ENCODE results near the gene TMEM97.

The TMEM97 gene

DNA sequence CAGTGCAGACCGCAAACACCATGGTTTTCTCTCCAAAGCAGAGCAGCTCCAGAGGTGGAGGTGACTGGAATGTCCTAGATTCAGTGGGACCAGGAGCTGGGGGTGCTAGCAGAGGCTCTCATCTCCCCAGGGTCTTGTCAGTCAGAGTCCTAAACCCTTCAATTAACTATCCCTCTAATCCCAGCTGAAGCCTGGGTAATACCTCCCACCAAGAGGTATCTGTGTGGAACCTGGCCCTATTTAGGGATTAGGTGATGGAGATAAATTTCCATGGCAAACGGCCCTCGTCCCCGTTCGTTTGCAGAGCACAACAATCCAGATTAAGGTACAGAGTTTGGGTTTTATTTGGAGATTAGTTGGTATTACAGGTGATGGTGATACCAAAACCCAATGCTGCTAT lies 44.2 kb downstream of the TMEM97 start:
- H3K9me2 ChIP-seq (ENCODE audit: low read depth, low read length) = no peaks in the 10 kb centered on the region
- no peaks in the 10 kb centered on the region for H3K27me3 ChIP-seq (ENCODE audit: insufficient read depth, low read length)
- no peak overlapping the region for H3K27ac ChIP-seq (ENCODE audit: low read depth, low read length, poor library complexity, severe bottlenecking)
- H3K9me3 ChIP-seq (ENCODE audit: low read length) = no peaks in the 10 kb centered on the region
- H3K9ac ChIP-seq (ENCODE audit: low read length) = no peak overlapping the region
- H3K4me2 ChIP-seq (ENCODE audit: low read length) = no peak overlapping the region
- no peak overlapping the region for H2AFZ ChIP-seq (ENCODE audit: low read length)
- peaks cover 41% of the 10 kb centered on the region for H3K36me3 ChIP-seq (ENCODE audit: insufficient read depth, low read length)
- no peaks in the 10 kb centered on the region for H3F3A ChIP-seq (ENCODE audit: insufficient read depth, low read length)
- no peak overlapping the region for H3K4me3 ChIP-seq (ENCODE audit: low read depth, low read length, poor library complexity, severe bottlenecking)
- H3K79me2 ChIP-seq (ENCODE audit: insufficient read depth, low read length) = peaks cover 2% of the 10 kb centered on the region; the same call in 1 of the 2 replicates
- H3K4me1 ChIP-seq (ENCODE audit: insufficient read depth, low read length, severe bottlenecking) = peaks cover 6% of the 10 kb centered on the region
- H4K20me1 ChIP-seq (ENCODE audit: insufficient read depth, low read length) = no peaks in the 10 kb centered on the region
- no peak for TF ChIP-seq EZH2 (IDR thresholded peaks at IDR 0.05; ENCODE audit: borderline replicate concordance, low read length)
- TF ChIP-seq, protein P1, sequence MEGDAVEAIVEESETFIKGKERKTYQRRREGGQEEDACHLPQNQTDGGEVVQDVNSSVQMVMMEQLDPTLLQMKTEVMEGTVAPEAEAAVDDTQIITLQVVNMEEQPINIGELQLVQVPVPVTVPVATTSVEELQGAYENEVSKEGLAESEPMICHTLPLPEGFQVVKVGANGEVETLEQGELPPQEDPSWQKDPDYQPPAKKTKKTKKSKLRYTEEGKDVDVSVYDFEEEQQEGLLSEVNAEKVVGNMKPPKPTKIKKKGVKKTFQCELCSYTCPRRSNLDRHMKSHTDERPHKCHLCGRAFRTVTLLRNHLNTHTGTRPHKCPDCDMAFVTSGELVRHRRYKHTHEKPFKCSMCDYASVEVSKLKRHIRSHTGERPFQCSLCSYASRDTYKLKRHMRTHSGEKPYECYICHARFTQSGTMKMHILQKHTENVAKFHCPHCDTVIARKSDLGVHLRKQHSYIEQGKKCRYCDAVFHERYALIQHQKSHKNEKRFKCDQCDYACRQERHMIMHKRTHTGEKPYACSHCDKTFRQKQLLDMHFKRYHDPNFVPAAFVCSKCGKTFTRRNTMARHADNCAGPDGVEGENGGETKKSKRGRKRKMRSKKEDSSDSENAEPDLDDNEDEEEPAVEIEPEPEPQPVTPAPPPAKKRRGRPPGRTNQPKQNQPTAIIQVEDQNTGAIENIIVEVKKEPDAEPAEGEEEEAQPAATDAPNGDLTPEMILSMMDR (IDR thresholded peaks at IDR 0.05; ENCODE audit: low read length) = no peak

DNA sequence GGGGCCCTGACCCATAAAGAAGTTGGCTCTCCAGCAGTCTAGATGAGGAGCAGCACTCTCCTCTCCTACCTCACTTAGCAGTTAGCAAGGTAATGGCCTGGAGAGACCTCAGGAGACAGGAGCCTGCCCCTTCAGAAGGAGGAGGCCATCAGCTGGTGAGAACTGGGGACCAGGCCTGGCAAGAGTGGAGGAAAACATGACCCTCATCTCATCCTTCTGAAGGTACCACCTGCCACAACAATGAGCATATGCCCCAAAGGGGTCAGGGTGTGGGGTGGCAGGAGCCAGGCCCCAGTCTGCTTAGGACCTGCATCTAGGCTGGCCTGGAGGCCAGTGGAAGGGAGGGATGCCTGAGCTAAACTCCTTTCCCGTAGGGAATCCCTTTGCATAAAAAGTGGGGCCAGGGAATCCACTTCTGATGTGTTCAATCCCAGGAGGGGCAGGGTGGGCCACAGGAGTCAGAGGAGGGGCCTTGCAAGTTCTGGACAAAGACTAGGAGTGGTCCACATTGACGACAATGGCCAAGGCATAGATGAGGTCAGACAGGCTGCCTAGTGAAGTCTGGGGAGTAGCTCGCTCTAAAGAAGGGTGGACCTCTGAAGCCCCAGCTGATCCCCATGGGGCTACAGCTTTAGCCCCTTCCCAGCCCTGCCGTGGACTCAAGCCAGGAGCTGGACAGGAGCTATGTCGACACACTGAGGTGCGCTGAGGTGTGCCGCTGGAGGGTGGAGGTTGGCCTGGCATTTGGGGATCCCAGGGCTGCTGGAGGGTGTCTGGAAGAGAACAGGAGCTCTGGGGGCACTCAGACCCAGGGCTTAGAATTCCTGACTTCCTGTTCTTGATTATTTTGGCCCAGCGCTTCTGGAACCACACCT lies 45.0 kb downstream of the TMEM97 start:
- H3K27ac ChIP-seq (ENCODE audit: low read depth, low read length, poor library complexity, severe bottlenecking) = no peak overlapping the region
- peaks cover 40% of the 10 kb centered on the region for H3K36me3 ChIP-seq (ENCODE audit: insufficient read depth, low read length)

DNA sequence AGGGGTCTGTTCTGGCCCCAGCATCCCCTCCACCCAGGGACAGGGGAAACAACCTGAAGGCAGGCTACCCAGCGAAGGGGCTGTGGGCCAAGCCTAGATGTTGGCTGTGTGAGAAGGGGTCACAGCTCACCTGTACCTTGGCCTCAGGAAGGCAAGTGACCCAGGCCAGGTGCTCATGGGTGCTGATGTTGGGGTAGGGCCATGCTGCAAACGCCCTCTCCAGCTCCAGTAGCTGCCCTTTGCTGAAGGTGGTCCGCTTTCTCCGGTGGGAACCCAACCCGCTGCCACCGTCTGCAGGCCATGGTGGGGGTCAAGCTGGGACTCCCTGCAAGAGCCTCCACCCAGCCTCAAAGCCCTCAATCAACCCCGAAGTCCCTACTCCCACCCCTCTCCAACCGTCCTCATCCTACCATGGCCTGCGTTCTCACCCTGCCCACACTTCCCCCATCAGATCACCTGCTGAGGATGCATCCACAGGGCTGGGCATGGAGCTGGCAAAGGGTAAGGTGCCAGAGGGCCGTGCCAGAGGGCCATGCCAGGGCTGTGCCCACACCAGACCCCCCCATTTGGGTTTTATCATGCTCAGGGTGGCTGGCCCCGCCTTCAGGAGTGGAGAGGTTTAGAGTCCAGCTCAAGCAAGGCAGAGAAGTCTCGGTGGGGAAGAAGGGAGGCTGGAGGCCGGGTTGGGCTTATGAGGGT lies 45.8 kb downstream of the TMEM97 start, which contains the start of gene SEBOX:
Gene SEBOX, minus strand, starts transcription at position 535 of the 699 bp plus-strand sequence. Its CDS starts 48 bp downstream, at position 487.
- H2AFZ ChIP-seq (ENCODE audit: low read length) = no peak within 1 kb of the TSS
- peaks cover 35% of the 10 kb centered on the region for H3K36me3 ChIP-seq (ENCODE audit: insufficient read depth, low read length)
- no peaks in the 10 kb centered on the region for H3K9me2 ChIP-seq (ENCODE audit: low read depth, low read length)
- H3K9me3 ChIP-seq (ENCODE audit: low read length) = no peaks in the 10 kb centered on the region
- no peak within 1 kb of the TSS for H3K4me2 ChIP-seq (ENCODE audit: low read length)
- H3K9ac ChIP-seq (ENCODE audit: low read length) = no peak within 1 kb of the TSS
- no peaks in the 10 kb centered on the region for H3F3A ChIP-seq (ENCODE audit: insufficient read depth, low read length)
- H4K20me1 ChIP-seq (ENCODE audit: insufficient read depth, low read length) = no peaks in the 10 kb centered on the region
- H3K27ac ChIP-seq (ENCODE audit: low read depth, low read length, poor library complexity, severe bottlenecking) = no peak within 1 kb of the TSS
- no peaks in the 10 kb centered on the region for H3K4me1 ChIP-seq (ENCODE audit: insufficient read depth, low read length, severe bottlenecking)
- no peak for TF ChIP-seq EZH2 (IDR thresholded peaks at IDR 0.05; ENCODE audit: borderline replicate concordance, low read length)
- TF ChIP-seq, protein P1 (IDR thresholded peaks at IDR 0.05; ENCODE audit: low read length) = no peak
- H3K79me2 ChIP-seq (ENCODE audit: insufficient read depth, low read length) = no peaks in the 10 kb centered on the region
- no peak within 1 kb of the TSS for H3K4me3 ChIP-seq (ENCODE audit: low read depth, low read length, poor library complexity, severe bottlenecking)
- no peaks in the 10 kb centered on the region for H3K27me3 ChIP-seq (ENCODE audit: insufficient read depth, low read length)

More for the DNA sequence above, 45.0 kb downstream of the TMEM97 start:
- H2AFZ ChIP-seq (ENCODE audit: low read length) = no peak overlapping the region
- H3K9me3 ChIP-seq (ENCODE audit: low read length) = no peaks in the 10 kb centered on the region
- no peaks in the 10 kb centered on the region for H3K79me2 ChIP-seq (ENCODE audit: insufficient read depth, low read length)
- no peaks in the 10 kb centered on the region for H3K4me1 ChIP-seq (ENCODE audit: insufficient read depth, low read length, severe bottlenecking)
- no peaks in the 10 kb centered on the region for H4K20me1 ChIP-seq (ENCODE audit: insufficient read depth, low read length)
- no peak overlapping the region for H3K4me3 ChIP-seq (ENCODE audit: low read depth, low read length, poor library complexity, severe bottlenecking)
- no peak overlapping the region for H3K9ac ChIP-seq (ENCODE audit: low read length)
- TF ChIP-seq, protein P1 (IDR thresholded peaks at IDR 0.05; ENCODE audit: low read length) = no peak
- TF ChIP-seq EZH2 (IDR thresholded peaks at IDR 0.05; ENCODE audit: borderline replicate concordance, low read length) = no peak
- H3F3A ChIP-seq (ENCODE audit: insufficient read depth, low read length) = no peaks in the 10 kb centered on the region
- H3K9me2 ChIP-seq (ENCODE audit: low read depth, low read length) = no peaks in the 10 kb centered on the region
- H3K27me3 ChIP-seq (ENCODE audit: insufficient read depth, low read length) = no peaks in the 10 kb centered on the region
- H3K4me2 ChIP-seq (ENCODE audit: low read length) = no peak overlapping the region

Measured in OCI-LY1 (cell line).